Activated CD8-positive, alpha-beta memory T cell treated with anti-CD3 and anti-CD28 coated beads for 24 hours (primary cell): Measurements from ENCODE around the gene NFIC.

Source experiments
- DNase-seq: peaks from one replicate; pipeline ENCODE4 v3.0.0-alpha.2; 2020

Gene NFIC

GRCh38 chr19:3359919-3360420, 6.4 kb upstream of the NFIC start:
- no peak for DNase-seq

GRCh38 chr19:3360421-3361383, 5.7 kb upstream of the NFIC start:
- DNase-seq = peak; percentile 94

GRCh38 chr19:3361384-3362216, 4.8 kb upstream of the NFIC start:
- DNase-seq = no peak

- DNase-seq = no peak
Measured at GRCh38 chr19:3362217-3362906, 4.0 kb upstream of the NFIC start.

- no peak for DNase-seq
Measured at GRCh38 chr19:3363841-3364500, 2.4 kb upstream of the NFIC start.

- DNase-seq = no peak
Measured at GRCh38 chr19:3364501-3364858, 1.9 kb upstream of the NFIC start.

GRCh38 chr19:3365093-3365835, 1.1 kb upstream of the NFIC start:
- no peak for DNase-seq

- DNase-seq = peak; percentile 68
Measured at GRCh38 chr19:3366753-3367627, 607 bp downstream of the NFIC start.

- DNase-seq = no peak
Measured at GRCh38 chr19:3367628-3368440, 1.5 kb downstream of the NFIC start.

GRCh38 chr19:3368441-3368795, 2.0 kb downstream of the NFIC start:
- DNase-seq = no peak

GRCh38 chr19:3368848-3369336, 2.5 kb downstream of the NFIC start:
- no peak for DNase-seq

- no peak for DNase-seq
Measured at GRCh38 chr19:3369337-3370213, 3.2 kb downstream of the NFIC start.

- DNase-seq = no peak
Measured at GRCh38 chr19:3370214-3370720, 3.9 kb downstream of the NFIC start.

- DNase-seq = no peak
Measured at GRCh38 chr19:3370728-3371591, 4.6 kb downstream of the NFIC start.

- DNase-seq = no peak
Measured at GRCh38 chr19:3372413-3372812, 6.0 kb downstream of the NFIC start.

GRCh38 chr19:3373971-3374368, 7.6 kb downstream of the NFIC start:
- DNase-seq = no peak

- no peak for DNase-seq
Measured at GRCh38 chr19:3374369-3375112, 8.2 kb downstream of the NFIC start.
